ENCODE measurements around the gene GPD1L.

GPD1L gene

DNA sequence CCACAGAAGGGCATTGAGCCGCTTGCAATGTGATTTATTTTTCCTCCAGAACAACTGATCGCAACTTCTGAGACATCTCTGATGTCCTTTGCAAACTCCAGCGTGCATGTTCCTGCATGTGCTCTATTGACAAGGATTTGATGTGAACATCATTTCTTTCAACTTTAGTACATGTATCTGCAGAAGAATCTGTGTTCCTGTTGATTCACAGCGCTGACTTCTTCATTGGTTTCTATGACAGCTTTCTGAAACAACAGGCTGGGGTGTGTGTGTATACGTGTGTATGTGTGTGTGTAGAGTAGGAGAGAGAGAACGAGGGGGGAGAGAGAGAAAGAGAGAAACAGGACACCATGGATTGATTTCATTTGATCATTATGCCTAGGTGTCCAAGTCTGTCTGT is 75.4 kb downstream of the GPD1L start:
- Histone ChIP-seq H3K36me3 (ENCODE audit: control insufficient read depth in 2 of 2, insufficient read depth in 1 of 2, low read length in 2 of 2) (no peaks in the 10 kb centered on the region), H3K4me3 (ENCODE audit: low read depth, low read length) (no peak overlapping the region), H3K4me1 (ENCODE audit: control insufficient read depth, insufficient read depth, low read length) (no peaks in the 10 kb centered on the region), H3K27ac (ENCODE audit: extremely low read depth, low read depth, low read length) (no peak overlapping the region), H3K9me3 (ENCODE audit: control insufficient read depth, insufficient read depth, low read depth, low read length) (no peaks in the 10 kb centered on the region)
- CTCF ChIA-PET: interaction anchor here (0.6 kb wide), 1 partner anchor 328 kb away, joined by 3 read pairs; no protein-coding TSS in a partner anchor
- TF ChIP-seq KLF10 (tag by site-specific recombination; IDR thresholded peaks at IDR 0.05): no peak
- no peak for TF ChIP-seq ZNF175 (tag by site-specific recombination; IDR thresholded peaks at IDR 0.05)
- no peak for TF ChIP-seq ZNF23 (tag by site-specific recombination; IDR thresholded peaks at IDR 0.05; ENCODE audit: borderline replicate concordance)
- no peak for TF ChIP-seq KLF16 (tag by site-specific recombination; IDR thresholded peaks at IDR 0.05)
- TF ChIP-seq ZNF837 (tag by site-specific recombination; IDR thresholded peaks at IDR 0.05): no peak
- no peak for TF ChIP-seq OSR2 (tag by site-specific recombination; IDR thresholded peaks at IDR 0.05)
- no peak for TF ChIP-seq GLIS1 (tag by site-specific recombination; IDR thresholded peaks at IDR 0.05)
- TF ChIP-seq ZNF121 (tag by site-specific recombination; IDR thresholded peaks at IDR 0.05): no peak
- POLR2A ChIA-PET: no interaction called here

GRCh38 chr3:32184187-32184730 is 77.8 kb downstream of the GPD1L start:
- POLR2A ChIA-PET: no interaction called here
- no peaks in the 10 kb centered on the region for H3K4me1 ChIP-seq (ENCODE audit: control insufficient read depth, insufficient read depth, low read length)
- CTCF ChIA-PET: interaction anchor here (0.7 kb wide), 1 partner anchor 632 kb away, joined by 3 read pairs; no protein-coding TSS in a partner anchor
- H3K9me3 ChIP-seq (ENCODE audit: control insufficient read depth, insufficient read depth, low read depth, low read length): no peaks in the 10 kb centered on the region
- H3K4me3 ChIP-seq (ENCODE audit: low read depth, low read length): no peak overlapping the region
- H3K27ac ChIP-seq (ENCODE audit: extremely low read depth, low read depth, low read length): no peak overlapping the region
- no peaks in the 10 kb centered on the region for H3K36me3 ChIP-seq (ENCODE audit: control insufficient read depth in 2 of 2, insufficient read depth in 1 of 2, low read length in 2 of 2)
- no peak for TF ChIP-seq TRIM28 (IDR thresholded peaks at IDR 0.05; ENCODE audit: borderline replicate concordance, low read length)
- TF ChIP-seq ZBTB7A (tag by site-specific recombination; IDR thresholded peaks at IDR 0.05; ENCODE audit: low read depth): no peak

GRCh38 chr3:32186097-32186496 is 79.7 kb downstream of the GPD1L start:
- Histone ChIP-seq H3K36me3 (ENCODE audit: control insufficient read depth in 2 of 2, insufficient read depth in 1 of 2, low read length in 2 of 2) (no peaks in the 10 kb centered on the region), H3K4me1 (ENCODE audit: control insufficient read depth, insufficient read depth, low read length) (no peaks in the 10 kb centered on the region), H3K9me3 (ENCODE audit: control insufficient read depth, insufficient read depth, low read depth, low read length) (no peaks in the 10 kb centered on the region), H3K27ac (ENCODE audit: extremely low read depth, low read depth, low read length) (no peak overlapping the region), H3K4me3 (ENCODE audit: low read depth, low read length) (no peak overlapping the region)
- CTCF ChIA-PET: interaction anchor here (0.5 to 2.2 kb wide), 2 partner anchors 10 to 90 kb away, joined by 4 to 12 read pairs; no protein-coding TSS in a partner anchor
- POLR2A ChIA-PET: no interaction called here
- TF ChIP-seq ZNF600 (tag by site-specific recombination; IDR thresholded peaks at IDR 0.05): no peak
- TF ChIP-seq ZNF423 (tag by site-specific recombination; IDR thresholded peaks at IDR 0.05): no peak

GRCh38 chr3:32186876-32187275 is 80.5 kb downstream of the GPD1L start:
- CTCF ChIA-PET: interaction anchor here (2.2 kb wide), 1 partner anchor 10 kb away, joined by 12 read pairs; no protein-coding TSS in a partner anchor
- H3K27ac ChIP-seq (ENCODE audit: extremely low read depth, low read depth, low read length): no peak overlapping the region
- TF ChIP-seq ZNF571 (tag by site-specific recombination; IDR thresholded peaks at IDR 0.05) (no peak), PRDM1 (tag by site-specific recombination; IDR thresholded peaks at IDR 0.05) (no peak), ZNF133 (tag by site-specific recombination; IDR thresholded peaks at IDR 0.05) (no peak), ZBTB20 (tag by site-specific recombination; IDR thresholded peaks at IDR 0.05) (no peak), ZNF777 (tag by site-specific recombination; IDR thresholded peaks at IDR 0.05; ENCODE audit: borderline replicate concordance) (no peak), ZNF558 (tag by site-specific recombination; IDR thresholded peaks at IDR 0.05) (no peak), KLF1 (tag by site-specific recombination; IDR thresholded peaks at IDR 0.05) (no peak), ZNF792 (tag by site-specific recombination; IDR thresholded peaks at IDR 0.05) (no peak), SETDB1 (IDR thresholded peaks at IDR 0.05; ENCODE audit: insufficient read length, low read length) (no peak), ZNF529 (tag by site-specific recombination; IDR thresholded peaks at IDR 0.05; ENCODE audit: insufficient replicate concordance) (no peak), ZNF837 (tag by site-specific recombination; IDR thresholded peaks at IDR 0.05) (no peak), ZNF223 (tag by site-specific recombination; IDR thresholded peaks at IDR 0.05) (no peak), ZNF521 (tag by site-specific recombination; IDR thresholded peaks at IDR 0.05) (no peak), ZNF776 (tag by site-specific recombination; IDR thresholded peaks at IDR 0.05; ENCODE audit: borderline replicate concordance) (no peak), MYNN (tag by site-specific recombination; IDR thresholded peaks at IDR 0.05; ENCODE audit: borderline replicate concordance) (no peak), ZNF488 (tag by site-specific recombination; IDR thresholded peaks at IDR 0.05) (no peak), ZNF596 (tag by site-specific recombination; IDR thresholded peaks at IDR 0.05) (no peak)

More at GRCh38 chr3:32186876-32187275, 80.5 kb downstream of the GPD1L start:
- POLR2A ChIA-PET: no interaction called here
- no peaks in the 10 kb centered on the region for H3K36me3 ChIP-seq (ENCODE audit: control insufficient read depth in 2 of 2, insufficient read depth in 1 of 2, low read length in 2 of 2)
- no peaks in the 10 kb centered on the region for H3K4me1 ChIP-seq (ENCODE audit: control insufficient read depth, insufficient read depth, low read length)
- no peaks in the 10 kb centered on the region for H3K9me3 ChIP-seq (ENCODE audit: control insufficient read depth, insufficient read depth, low read depth, low read length)
- H3K4me3 ChIP-seq (ENCODE audit: low read depth, low read length): no peak overlapping the region
